Central memory CD8-positive, alpha-beta T cell (primary cell): Measurements from ENCODE around the gene BANP.

Experiments
- ATAC-seq: fragments of 150-1000 bp; cut with Tn5 transposase; replicated peaks from 2 replicates; pipeline ENCODE4 v1.10.0; 2022; ENCODE audit warnings: mild to moderate bottlenecking, moderate FRiP score, moderate number of reproducible peaks; ENCODE audit not compliant: poor library complexity, severe bottlenecking; ENCODE audit errors: extremely low read depth
- DNase-seq, 2 donors: peaks; one replicate each; pipeline ENCODE4 v3.0.0; 2021; ENCODE audit warnings: low spot score in 2 of 2
- H3K27ac Mint-ChIP-seq: one replicate; pipeline ENCODE4 v1.8.0; 2022; ENCODE audit warnings: low read depth, mild to moderate bottlenecking, moderate library complexity, mixed read lengths
- H3K27me3 Mint-ChIP-seq: one replicate; pipeline ENCODE4 v1.8.0; 2022; ENCODE audit warnings: mixed read lengths
- H3K36me3 Mint-ChIP-seq: one replicate; pipeline ENCODE4 v1.8.0; 2022; ENCODE audit warnings: mild to moderate bottlenecking, moderate library complexity, mixed read lengths; ENCODE audit not compliant: insufficient read depth
- H3K4me1 Mint-ChIP-seq: one replicate; pipeline ENCODE4 v1.8.0; 2022; ENCODE audit warnings: mixed read lengths
- H3K4me3 Mint-ChIP-seq: one replicate; pipeline ENCODE4 v1.8.0; 2022; ENCODE audit warnings: mild to moderate bottlenecking, moderate library complexity, mixed read lengths
- H3K9me3 Mint-ChIP-seq: one replicate; pipeline ENCODE4 v1.8.0; 2022; ENCODE audit warnings: mixed read lengths

Gene BANP

GRCh38 chr16:88064889-88065746, 113.9 kb downstream of the BANP start:
- H3K4me3 Mint-ChIP-seq = no peak overlapping the region
- no peak for ATAC-seq

DNA sequence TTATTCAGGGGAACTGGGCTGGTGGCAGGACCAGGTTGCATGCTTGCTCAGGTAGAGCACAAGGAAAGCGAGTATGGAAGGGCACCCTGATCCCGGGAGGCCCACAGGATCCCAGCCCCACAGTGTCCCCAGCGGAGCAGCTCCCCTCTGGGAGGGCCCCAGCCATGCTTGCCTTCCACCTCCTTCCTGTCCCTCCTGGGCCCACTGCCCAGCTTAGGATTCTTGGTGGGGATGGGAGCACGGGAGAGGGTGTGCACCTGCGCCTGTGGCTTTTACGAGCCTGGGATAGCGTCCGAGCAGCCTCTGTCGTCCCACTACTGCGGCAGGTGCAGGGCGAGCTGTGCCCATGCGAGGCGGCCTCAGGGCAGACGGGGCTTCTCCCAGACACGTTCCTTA, 114.5 kb downstream of the BANP start:
- Mint-ChIP-seq H3K9me3 (no peaks in the 10 kb centered on the region), H3K4me3 (no peak overlapping the region), H3K4me1 (no peaks in the 10 kb centered on the region), H3K27me3 (no peaks in the 10 kb centered on the region), H3K36me3 (peaks cover 6% of the 10 kb centered on the region), H3K27ac (no peak overlapping the region)
- ATAC-seq (no peak), DNase-seq (no peak)

More at GRCh38 chr16:88064889-88065746, 113.9 kb downstream of the BANP start:
- no peaks in the 10 kb centered on the region for H3K27me3 Mint-ChIP-seq
- H3K27ac Mint-ChIP-seq = no peak overlapping the region
- DNase-seq = no peak
- no peaks in the 10 kb centered on the region for H3K9me3 Mint-ChIP-seq
- no peaks in the 10 kb centered on the region for H3K4me1 Mint-ChIP-seq
- H3K36me3 Mint-ChIP-seq = peaks cover 6% of the 10 kb centered on the region

DNA sequence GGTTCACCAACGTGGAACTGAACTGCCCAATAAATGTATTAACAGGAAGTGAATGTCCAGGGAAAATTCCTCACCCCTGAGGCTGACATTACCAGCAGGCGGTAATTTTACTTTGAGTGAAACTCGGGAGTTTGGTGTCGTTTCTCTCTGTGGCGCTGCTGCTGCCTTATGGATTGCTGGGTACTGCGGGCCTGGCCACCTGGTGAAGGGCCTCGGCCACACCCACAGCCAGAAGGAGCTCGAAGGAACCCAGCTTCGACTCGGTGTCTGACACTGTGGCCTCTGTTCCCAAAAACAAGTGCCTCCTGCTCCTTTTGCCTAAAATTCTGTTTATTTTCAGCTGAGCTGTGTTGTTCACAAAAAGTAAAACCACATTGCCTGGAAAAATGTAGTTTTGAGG, 115.0 kb downstream of the BANP start:
- no peak for ATAC-seq
- Mint-ChIP-seq H3K4me1 (no peaks in the 10 kb centered on the region), H3K4me3 (no peak overlapping the region)

GRCh38 chr16:88066680-88067529, 115.7 kb downstream of the BANP start:
- H3K36me3 Mint-ChIP-seq = peaks cover 10% of the 10 kb centered on the region
- DNase-seq (no peak), ATAC-seq (no peak)
- H3K27ac Mint-ChIP-seq = no peak overlapping the region
- no peaks in the 10 kb centered on the region for H3K9me3 Mint-ChIP-seq
- no peaks in the 10 kb centered on the region for H3K27me3 Mint-ChIP-seq
- no peak overlapping the region for H3K4me3 Mint-ChIP-seq
- H3K4me1 Mint-ChIP-seq = no peaks in the 10 kb centered on the region

More for the DNA sequence above, 115.0 kb downstream of the BANP start:
- Mint-ChIP-seq H3K9me3 (no peaks in the 10 kb centered on the region), H3K27me3 (no peaks in the 10 kb centered on the region), H3K36me3 (peaks cover 8% of the 10 kb centered on the region), H3K27ac (no peak overlapping the region)
- no peak for DNase-seq

GRCh38 chr16:88067530-88068411, 116.5 kb downstream of the BANP start:
- DNase-seq = no peak
- peaks cover 12% of the 10 kb centered on the region for H3K36me3 Mint-ChIP-seq
- H3K4me1 Mint-ChIP-seq = no peaks in the 10 kb centered on the region
- no peak overlapping the region for H3K27ac Mint-ChIP-seq
- H3K27me3 Mint-ChIP-seq = no peaks in the 10 kb centered on the region
- H3K9me3 Mint-ChIP-seq = no peaks in the 10 kb centered on the region
- no peak for ATAC-seq
- no peak overlapping the region for H3K4me3 Mint-ChIP-seq

DNA sequence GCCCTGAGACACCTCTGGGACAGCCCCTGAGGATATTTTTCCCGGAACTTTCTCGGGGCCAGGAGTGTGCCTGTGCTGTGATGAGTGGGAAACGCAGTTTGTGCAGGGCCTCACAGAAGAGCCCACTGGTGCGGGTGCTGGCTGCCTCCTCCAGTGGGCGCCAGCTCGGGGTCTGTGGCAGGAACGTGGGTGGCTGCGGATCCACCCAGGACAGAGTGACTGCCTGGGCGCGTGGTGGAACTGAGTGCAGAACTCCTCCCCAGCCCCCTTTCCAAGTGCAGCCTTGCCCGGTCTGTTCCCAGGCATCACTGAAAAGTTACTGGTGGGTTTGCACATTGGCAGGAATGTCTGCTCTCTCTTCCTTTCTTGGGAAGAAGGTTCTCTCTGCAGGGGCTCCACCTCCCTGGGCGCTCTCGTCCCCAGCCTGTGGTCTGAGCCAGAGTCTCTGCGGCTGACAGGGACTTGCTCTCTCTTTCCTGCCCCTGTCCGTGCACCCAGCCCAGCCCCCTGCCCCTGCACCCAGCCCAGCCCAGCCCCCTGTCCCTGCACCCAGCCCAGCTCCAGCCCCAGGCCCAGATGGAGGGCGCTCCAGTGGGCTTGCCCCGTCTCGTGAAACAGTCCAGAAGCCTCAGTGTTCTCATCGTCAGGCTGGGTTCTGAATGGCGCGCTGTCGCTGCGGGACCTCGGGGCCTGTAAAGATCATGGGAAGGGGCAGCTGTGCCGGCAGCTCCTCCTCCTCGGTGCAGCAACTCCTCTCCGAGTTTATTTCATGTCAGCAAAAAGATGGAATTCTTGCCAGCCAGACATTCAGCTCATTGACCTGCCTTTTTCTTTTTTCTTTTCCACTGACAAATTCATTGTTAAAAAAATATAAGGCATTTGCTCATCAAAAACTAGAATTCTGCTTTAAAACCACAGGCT, 117.5 kb downstream of the BANP start:
- Mint-ChIP-seq H3K36me3 (peaks cover 14% of the 10 kb centered on the region), H3K27ac (no peak overlapping the region), H3K27me3 (no peaks in the 10 kb centered on the region), H3K9me3 (no peaks in the 10 kb centered on the region), H3K4me1 (no peaks in the 10 kb centered on the region), H3K4me3 (no peak overlapping the region)
- no peak for DNase-seq
- ATAC-seq = no peak

DNA sequence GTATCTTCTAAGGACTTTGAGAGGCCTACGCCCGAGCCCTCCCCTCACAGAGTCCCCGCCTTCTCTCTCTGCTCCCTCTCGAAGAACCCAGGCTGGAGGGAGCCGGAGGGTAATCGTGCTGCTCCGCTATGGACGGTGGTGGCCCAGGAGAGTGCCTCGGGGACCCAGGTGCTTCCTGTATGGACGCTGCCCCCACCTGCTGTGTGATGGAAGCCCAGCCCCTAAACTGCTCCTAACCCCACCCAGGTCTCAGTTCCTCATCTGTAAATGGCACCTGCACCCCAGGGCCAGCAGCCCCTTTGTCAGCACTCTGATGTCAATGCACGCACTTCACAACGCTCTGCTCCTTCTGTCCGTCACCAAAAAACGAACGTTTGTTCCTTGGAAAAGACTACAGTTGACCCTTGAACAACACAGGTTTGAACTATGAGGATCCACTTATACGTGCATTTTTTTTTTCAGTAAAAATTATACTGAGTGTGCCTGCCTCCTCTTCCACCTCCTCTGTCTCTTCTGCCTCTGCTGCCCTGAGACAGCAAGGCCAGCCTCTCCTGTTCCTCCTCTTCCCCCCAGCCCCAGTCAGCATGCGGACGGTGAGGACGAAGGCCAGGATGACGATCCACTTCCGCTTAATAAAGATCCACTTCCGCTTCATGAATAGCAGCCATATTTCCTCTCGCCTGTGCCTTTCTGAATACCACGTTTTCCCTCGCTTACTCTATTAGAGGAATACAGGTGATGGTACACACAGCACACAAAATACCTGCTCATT, 118.3 kb downstream of the BANP start:
- DNase-seq (no peak), ATAC-seq (peak; percentile 69)
- H3K36me3 Mint-ChIP-seq = peaks cover 17% of the 10 kb centered on the region
- H3K27me3 Mint-ChIP-seq = no peaks in the 10 kb centered on the region
- H3K9me3 Mint-ChIP-seq = no peaks in the 10 kb centered on the region
- no peak overlapping the region for H3K4me3 Mint-ChIP-seq
- H3K27ac Mint-ChIP-seq = no peak overlapping the region
- no peaks in the 10 kb centered on the region for H3K4me1 Mint-ChIP-seq

DNA sequence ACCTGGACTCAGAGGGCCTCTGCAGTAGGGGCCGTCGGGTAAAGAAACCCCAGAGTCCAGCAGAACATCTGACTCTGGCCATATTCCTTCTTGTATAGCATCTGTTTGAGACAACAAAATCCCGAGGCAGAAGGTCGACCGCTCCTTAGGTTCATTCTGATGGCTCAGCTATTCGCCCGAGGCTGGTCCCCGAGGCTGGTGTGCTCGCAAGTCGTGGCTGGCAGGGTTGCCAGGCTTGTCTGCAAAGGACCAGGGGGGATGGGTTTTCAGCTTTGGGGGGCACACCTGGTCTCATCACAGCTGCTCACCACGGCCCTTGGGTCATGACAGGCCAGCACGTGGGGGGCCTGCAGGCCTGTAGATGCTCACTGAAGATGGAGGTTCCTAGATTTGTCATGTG, 119.1 kb downstream of the BANP start:
- Mint-ChIP-seq H3K4me1 (no peaks in the 10 kb centered on the region), H3K4me3 (no peak overlapping the region), H3K27me3 (no peaks in the 10 kb centered on the region), H3K9me3 (no peaks in the 10 kb centered on the region), H3K36me3 (peaks cover 19% of the 10 kb centered on the region), H3K27ac (no peak overlapping the region)
- DNase-seq = no peak
- no peak for ATAC-seq

DNA sequence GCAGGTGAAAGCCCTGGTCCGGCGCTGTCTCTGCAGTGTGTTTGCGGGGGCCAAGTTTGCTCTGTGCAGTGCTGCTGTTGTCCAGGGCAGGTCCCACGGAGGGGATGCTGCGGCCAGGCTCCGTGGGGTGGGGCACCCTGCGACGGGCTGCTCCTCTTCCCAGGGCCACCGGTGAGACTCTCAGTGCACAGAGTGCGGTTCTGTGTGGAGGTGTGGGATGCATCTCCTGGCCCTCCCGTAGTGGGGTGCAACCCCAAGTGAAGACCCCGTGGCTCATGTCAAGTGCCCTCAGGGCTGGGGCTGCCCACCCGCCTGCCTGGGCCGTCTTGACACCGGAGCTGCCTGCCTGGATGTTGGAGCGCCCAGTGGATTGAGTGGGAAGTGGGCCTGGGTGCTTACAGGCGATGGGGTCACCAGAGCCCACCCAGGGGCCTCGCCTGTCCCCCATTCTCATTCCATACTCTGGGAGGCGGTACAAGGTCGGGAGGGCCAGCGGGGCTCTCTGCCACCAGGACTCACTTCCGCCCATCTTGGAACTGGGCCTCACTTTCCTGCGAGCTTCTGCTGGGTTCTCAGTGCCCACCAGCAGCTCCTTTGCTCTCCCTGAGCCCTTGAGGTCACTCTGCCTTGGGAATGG, 119.9 kb downstream of the BANP start:
- no peak for DNase-seq
- Mint-ChIP-seq H3K9me3 (no peaks in the 10 kb centered on the region), H3K4me3 (no peak overlapping the region), H3K27me3 (no peaks in the 10 kb centered on the region), H3K4me1 (no peaks in the 10 kb centered on the region), H3K27ac (peak overlapping the region; percentile 19), H3K36me3 (peaks cover 25% of the 10 kb centered on the region)
- no peak for ATAC-seq

GRCh38 chr16:88071908-88072307, 120.7 kb downstream of the BANP start:
- no peaks in the 10 kb centered on the region for H3K9me3 Mint-ChIP-seq
- peaks cover 28% of the 10 kb centered on the region for H3K36me3 Mint-ChIP-seq
- H3K27me3 Mint-ChIP-seq = no peaks in the 10 kb centered on the region
- DNase-seq (no peak), ATAC-seq (no peak)
- no peaks in the 10 kb centered on the region for H3K4me1 Mint-ChIP-seq
- peak overlapping the region; percentile 19 for H3K27ac Mint-ChIP-seq
- H3K4me3 Mint-ChIP-seq = no peak overlapping the region

- Mint-ChIP-seq H3K4me3 (no peak overlapping the region), H3K9me3 (no peaks in the 10 kb centered on the region), H3K27me3 (no peaks in the 10 kb centered on the region), H3K4me1 (no peaks in the 10 kb centered on the region), H3K27ac (no peak overlapping the region), H3K36me3 (peaks cover 29% of the 10 kb centered on the region)
- no peak for ATAC-seq
- no peak for DNase-seq
Observed at GRCh38 chr16:88072571-88073001, 121.4 kb downstream of the BANP start.
